HEK293 (cell line): ENCODE results near the gene TECPR2.

Experiments
- CTCF ChIP-seq: fragments of 450-650 bp; formaldehyde crosslinking; IDR thresholded peaks from 2 replicates; pipeline ENCODE4 v1.5.1; 2016; ENCODE audit warnings: missing biosample characterization, missing genetic modification characterization
- RBAK ChIP-seq: fragments of 450-650 bp; formaldehyde crosslinking; IDR thresholded peaks from 2 replicates; pipeline ENCODE4 v1.5.1; 2016; ENCODE audit warnings: missing biosample characterization, missing genetic modification characterization
- YY1 ChIP-seq: fragments of 450-650 bp; formaldehyde crosslinking; IDR thresholded peaks from 2 replicates; pipeline ENCODE4 v1.5.1; 2018; ENCODE audit warnings: missing biosample characterization, missing genetic modification characterization
- ZBTB44 ChIP-seq: fragments of 450-650 bp; IDR thresholded peaks from 2 replicates; pipeline ENCODE4 v1.5.1; 2018; ENCODE audit warnings: missing biosample characterization, mild to moderate bottlenecking, missing genetic modification characterization
- ZNF16 ChIP-seq: fragments of 450-650 bp; formaldehyde crosslinking; IDR thresholded peaks from 2 replicates; pipeline ENCODE4 v1.5.1; 2016; ENCODE audit warnings: low read depth, missing biosample characterization, missing genetic modification characterization
- ZNF335 ChIP-seq: fragments of 450-650 bp; formaldehyde crosslinking; conservative IDR thresholded peaks from 2 replicates; pipeline ENCODE4 v1.5.1; 2016; ENCODE audit warnings: missing biosample characterization, missing genetic modification characterization
- ZNF555 ChIP-seq: fragments of 450-650 bp; formaldehyde crosslinking; conservative IDR thresholded peaks from 2 replicates; pipeline ENCODE4 v1.5.1; 2017; ENCODE audit warnings: missing biosample characterization, mild to moderate bottlenecking, missing genetic modification characterization, inconsistent platforms
- ZNF654 ChIP-seq: fragments of 450-650 bp; formaldehyde crosslinking; IDR thresholded peaks from 2 replicates; pipeline ENCODE4 v1.5.1; 2016; ENCODE audit warnings: low read depth, missing biosample characterization, missing genetic modification characterization
- ZNF670 ChIP-seq: fragments of 450-650 bp; formaldehyde crosslinking; IDR thresholded peaks from 2 replicates; pipeline ENCODE4 v1.5.1; 2016; ENCODE audit warnings: missing biosample characterization, missing genetic modification characterization, low read depth
- ZNF747 ChIP-seq: fragments of 450-650 bp; formaldehyde crosslinking; IDR thresholded peaks from 2 replicates; pipeline ENCODE4 v1.5.1; 2016; ENCODE audit warnings: missing biosample characterization, missing genetic modification characterization
- ZNF785 ChIP-seq: fragments of 450-650 bp; formaldehyde crosslinking; IDR thresholded peaks from 2 replicates; pipeline ENCODE4 v1.5.1; 2016; ENCODE audit warnings: missing biosample characterization, missing genetic modification characterization
- ZSCAN30 ChIP-seq: fragments of 450-650 bp; IDR thresholded peaks from 2 replicates; pipeline ENCODE4 v1.5.1; 2018; ENCODE audit warnings: missing biosample characterization, mild to moderate bottlenecking, missing genetic modification characterization, moderate library complexity

GRCh38 chr14:102479107-102479506 is 116.4 kb downstream of the TECPR2 start:
- TF ChIP-seq ZNF555 (tag by site-specific recombination) = no peak
- TF ChIP-seq ZSCAN30 = no peak
- TF ChIP-seq ZNF335 (tag by site-specific recombination) = no peak
- no peak for TF ChIP-seq ZNF670 (tag by site-specific recombination)
- TF ChIP-seq YY1 (tag by site-specific recombination) = no peak
- no peak for TF ChIP-seq RBAK (tag by site-specific recombination)
- no peak for TF ChIP-seq CTCF
- TF ChIP-seq ZNF785 (tag by site-specific recombination) = no peak
- TF ChIP-seq ZNF654 (tag by site-specific recombination) = no peak
- TF ChIP-seq ZNF747 (tag by site-specific recombination) = no peak
- no peak for TF ChIP-seq ZNF16 (tag by site-specific recombination)
- TF ChIP-seq ZBTB44 (tag by site-specific recombination) = no peak
